Epithelial cell of proximal tubule (primary cell): ENCODE results near the gene SCG2. TPM values are rescaled to one million over a fixed set of nuclear protein-coding genes. Genes with fewer than 3 reads are reported as not detected.
"Not testable (repeated sequence)": the region's sequence is repeated elsewhere in the genome, so short reads cannot be mapped to it uniquely, and the experiment has no call there.

ENCODE experiments used
- DNase-seq: peaks from one replicate; pipeline ENCODE4 v3.0.0-alpha.2; 2011; ENCODE audit warnings: low read depth
- H3K4me3 ChIP-seq: 2 replicates; pipeline ENCODE4 v1.5.1; 2011; ENCODE audit warnings: low read depth, mild to moderate bottlenecking, low read length
- CTCF ChIP-seq: conservative IDR thresholded peaks from 2 replicates; pipeline ENCODE4 v1.5.1; 2012; ENCODE audit warnings: low read depth, mild to moderate bottlenecking, low read length
- total RNA-seq: library from RNA; depleted of rRNA; stranded (reverse); fragments of >200 nt; gene quantifications from 2 replicates; pipeline ENCODE4 v1.2.3, GENCODE V29; 2015

The SCG2 gene
- total RNA-seq, 1 donor from 2014 or later, result 0.06 TPM

- no peak overlapping the region for H3K4me3 ChIP-seq
- DNase-seq, result no peak
- TF ChIP-seq CTCF, result no peak
Measured at GRCh38 chr2:223601018-223601417, 1.1 kb downstream of the SCG2 start.

GRCh38 chr2:223599640-223600380 lies 2.4 kb downstream of the SCG2 start:
- no peak overlapping the region for H3K4me3 ChIP-seq
- TF ChIP-seq CTCF, result no peak
- no peak for DNase-seq

GRCh38 chr2:223598994-223599639 lies 3.0 kb downstream of the SCG2 start:
- no peak for DNase-seq
- H3K4me3 ChIP-seq, result no peak overlapping the region
- no peak for TF ChIP-seq CTCF

GRCh38 chr2:223597076-223597475 lies 5.1 kb downstream of the SCG2 start:
- H3K4me3 ChIP-seq, result no peak overlapping the region
- no peak for TF ChIP-seq CTCF
- DNase-seq, result no peak

GRCh38 chr2:223596208-223596607 lies 6.0 kb downstream of the SCG2 start:
- DNase-seq, result no peak
- H3K4me3 ChIP-seq, result no peak overlapping the region
- TF ChIP-seq CTCF, result no peak

- H3K4me3 ChIP-seq, result no peak overlapping the region
- no peak for TF ChIP-seq CTCF
- no peak for DNase-seq
Measured at GRCh38 chr2:223594831-223595230, 7.3 kb downstream of the SCG2 start.

- no peak overlapping the region for H3K4me3 ChIP-seq
- DNase-seq, result no peak
- no peak for TF ChIP-seq CTCF
Measured at GRCh38 chr2:223594259-223594658, 7.9 kb downstream of the SCG2 start.

- not testable (repeated sequence) for DNase-seq, H3K4me3 ChIP-seq
Measured at GRCh38 chr2:223592689-223593088, 9.5 kb downstream of the SCG2 start.
